ENCODE data around the gene GPR132.
"Not testable (repeated sequence)": the region's sequence is repeated elsewhere in the genome, so short reads cannot be mapped to it uniquely, and the experiment has no call there.

GPR132 gene

GRCh38 chr14:105063506-105063905 is 1.7 kb downstream of the GPR132 start:
- H3K4me3 ChIP-seq (ENCODE audit: low read depth, low read length); H3K9ac ChIP-seq (ENCODE audit: low read depth, low read length); H3K9me3 ChIP-seq (ENCODE audit: control insufficient read depth, insufficient read depth, low read length): not testable (repeated sequence)

GRCh38 chr14:105063056-105063455 is 2.2 kb downstream of the GPR132 start:
- no peaks in the 10 kb centered on the region for H3K27me3 ChIP-seq (ENCODE audit: control insufficient read depth, insufficient read depth, low read length)
- H3K9me3 ChIP-seq (ENCODE audit: control insufficient read depth, insufficient read depth, low read length), result no peaks in the 10 kb centered on the region
- H3K4me1 ChIP-seq (ENCODE audit: control insufficient read depth, insufficient read depth, low read length), result no peaks in the 10 kb centered on the region
- no peaks in the 10 kb centered on the region for H3K36me3 ChIP-seq (ENCODE audit: control insufficient read depth, insufficient read depth, low read length)
- H3K9ac ChIP-seq (ENCODE audit: low read depth, low read length), result no peak overlapping the region
- no peak overlapping the region for H3K4me3 ChIP-seq (ENCODE audit: low read depth, low read length)

More at GRCh38 chr14:105063506-105063905, 1.7 kb downstream of the GPR132 start:
- not testable (repeated sequence) for H3K27me3 ChIP-seq (ENCODE audit: control insufficient read depth, insufficient read depth, low read length); H3K4me1 ChIP-seq (ENCODE audit: control insufficient read depth, insufficient read depth, low read length); H3K36me3 ChIP-seq (ENCODE audit: control insufficient read depth, insufficient read depth, low read length)

- no peaks in the 10 kb centered on the region for H3K36me3 ChIP-seq (ENCODE audit: control insufficient read depth, insufficient read depth, low read length)
Observed at GRCh38 chr14:105062048-105062433, 3.2 kb downstream of the GPR132 start.

GRCh38 chr14:105061428-105062047 is 3.7 kb downstream of the GPR132 start:
- peaks cover 2% of the 10 kb centered on the region for H3K27me3 ChIP-seq (ENCODE audit: control insufficient read depth, insufficient read depth, low read length)
- H3K4me3 ChIP-seq (ENCODE audit: low read depth, low read length), result no peak overlapping the region
- H3K36me3 ChIP-seq (ENCODE audit: control insufficient read depth, insufficient read depth, low read length), result no peaks in the 10 kb centered on the region
- H3K4me1 ChIP-seq (ENCODE audit: control insufficient read depth, insufficient read depth, low read length), result no peaks in the 10 kb centered on the region
- no peak overlapping the region for H3K9ac ChIP-seq (ENCODE audit: low read depth, low read length)
- no peaks in the 10 kb centered on the region for H3K9me3 ChIP-seq (ENCODE audit: control insufficient read depth, insufficient read depth, low read length)

More at GRCh38 chr14:105062048-105062433, 3.2 kb downstream of the GPR132 start:
- H3K4me3 ChIP-seq (ENCODE audit: low read depth, low read length), result no peak overlapping the region
- no peaks in the 10 kb centered on the region for H3K4me1 ChIP-seq (ENCODE audit: control insufficient read depth, insufficient read depth, low read length)
- H3K27me3 ChIP-seq (ENCODE audit: control insufficient read depth, insufficient read depth, low read length), result peaks cover 1% of the 10 kb centered on the region
- H3K9me3 ChIP-seq (ENCODE audit: control insufficient read depth, insufficient read depth, low read length), result no peaks in the 10 kb centered on the region
- no peak overlapping the region for H3K9ac ChIP-seq (ENCODE audit: low read depth, low read length)

- Histone ChIP-seq H3K27me3 (ENCODE audit: control insufficient read depth, insufficient read depth, low read length) (peaks cover 2% of the 10 kb centered on the region), H3K4me1 (ENCODE audit: control insufficient read depth, insufficient read depth, low read length) (no peaks in the 10 kb centered on the region), H3K9me3 (ENCODE audit: control insufficient read depth, insufficient read depth, low read length) (no peaks in the 10 kb centered on the region), H3K4me3 (ENCODE audit: low read depth, low read length) (no peak overlapping the region), H3K36me3 (ENCODE audit: control insufficient read depth, insufficient read depth, low read length) (no peaks in the 10 kb centered on the region), H3K9ac (ENCODE audit: low read depth, low read length) (no peak overlapping the region)
Observed at GRCh38 chr14:105060751-105061427, 4.3 kb downstream of the GPR132 start.

- H3K9me3 ChIP-seq (ENCODE audit: control insufficient read depth, insufficient read depth, low read length), result no peaks in the 10 kb centered on the region
Observed at GRCh38 chr14:105059925-105060565, 5.2 kb downstream of the GPR132 start.

GRCh38 chr14:105059035-105059924 is 6.0 kb downstream of the GPR132 start:
- no peaks in the 10 kb centered on the region for H3K36me3 ChIP-seq (ENCODE audit: control insufficient read depth, insufficient read depth, low read length)
- no peak overlapping the region for H3K4me3 ChIP-seq (ENCODE audit: low read depth, low read length)
- H3K9ac ChIP-seq (ENCODE audit: low read depth, low read length), result no peak overlapping the region
- no peaks in the 10 kb centered on the region for H3K9me3 ChIP-seq (ENCODE audit: control insufficient read depth, insufficient read depth, low read length)
- H3K4me1 ChIP-seq (ENCODE audit: control insufficient read depth, insufficient read depth, low read length), result no peaks in the 10 kb centered on the region
- peaks cover 9% of the 10 kb centered on the region for H3K27me3 ChIP-seq (ENCODE audit: control insufficient read depth, insufficient read depth, low read length)

More at GRCh38 chr14:105059925-105060565, 5.2 kb downstream of the GPR132 start:
- H3K36me3 ChIP-seq (ENCODE audit: control insufficient read depth, insufficient read depth, low read length), result no peaks in the 10 kb centered on the region
- H3K27me3 ChIP-seq (ENCODE audit: control insufficient read depth, insufficient read depth, low read length), result peaks cover 8% of the 10 kb centered on the region
- no peak overlapping the region for H3K4me3 ChIP-seq (ENCODE audit: low read depth, low read length)
- no peak overlapping the region for H3K9ac ChIP-seq (ENCODE audit: low read depth, low read length)
- H3K4me1 ChIP-seq (ENCODE audit: control insufficient read depth, insufficient read depth, low read length), result no peaks in the 10 kb centered on the region

- H3K36me3 ChIP-seq (ENCODE audit: control insufficient read depth, insufficient read depth, low read length), result no peaks in the 10 kb centered on the region
- H3K9ac ChIP-seq (ENCODE audit: low read depth, low read length), result no peak overlapping the region
- peaks cover 9% of the 10 kb centered on the region for H3K27me3 ChIP-seq (ENCODE audit: control insufficient read depth, insufficient read depth, low read length)
- no peaks in the 10 kb centered on the region for H3K9me3 ChIP-seq (ENCODE audit: control insufficient read depth, insufficient read depth, low read length)
- H3K4me1 ChIP-seq (ENCODE audit: control insufficient read depth, insufficient read depth, low read length), result no peaks in the 10 kb centered on the region
- H3K4me3 ChIP-seq (ENCODE audit: low read depth, low read length), result no peak overlapping the region
Observed at GRCh38 chr14:105058521-105059034, 6.7 kb downstream of the GPR132 start.

- no peaks in the 10 kb centered on the region for H3K9me3 ChIP-seq (ENCODE audit: control insufficient read depth, insufficient read depth, low read length)
- H3K4me1 ChIP-seq (ENCODE audit: control insufficient read depth, insufficient read depth, low read length), result no peaks in the 10 kb centered on the region
- peak overlapping the region; percentile 37 for H3K9ac ChIP-seq (ENCODE audit: low read depth, low read length)
- H3K4me3 ChIP-seq (ENCODE audit: low read depth, low read length), result no peak overlapping the region
- H3K27me3 ChIP-seq (ENCODE audit: control insufficient read depth, insufficient read depth, low read length), result peaks cover 9% of the 10 kb centered on the region
- no peaks in the 10 kb centered on the region for H3K36me3 ChIP-seq (ENCODE audit: control insufficient read depth, insufficient read depth, low read length)
Observed at GRCh38 chr14:105056303-105056831, 8.9 kb downstream of the GPR132 start.

GRCh38 chr14:105055736-105056302 is 9.4 kb downstream of the GPR132 start:
- Histone ChIP-seq H3K9ac (ENCODE audit: low read depth, low read length) (no peak overlapping the region), H3K4me3 (ENCODE audit: low read depth, low read length) (peak overlapping the region; percentile 26), H3K9me3 (ENCODE audit: control insufficient read depth, insufficient read depth, low read length) (no peaks in the 10 kb centered on the region), H3K27me3 (ENCODE audit: control insufficient read depth, insufficient read depth, low read length) (peaks cover 9% of the 10 kb centered on the region), H3K4me1 (ENCODE audit: control insufficient read depth, insufficient read depth, low read length) (no peaks in the 10 kb centered on the region), H3K36me3 (ENCODE audit: control insufficient read depth, insufficient read depth, low read length) (no peaks in the 10 kb centered on the region)

GRCh38 chr14:105055334-105055733 is 9.9 kb downstream of the GPR132 start:
- Histone ChIP-seq H3K27me3 (ENCODE audit: control insufficient read depth, insufficient read depth, low read length) (peaks cover 9% of the 10 kb centered on the region), H3K9ac (ENCODE audit: low read depth, low read length) (no peak overlapping the region), H3K4me1 (ENCODE audit: control insufficient read depth, insufficient read depth, low read length) (no peaks in the 10 kb centered on the region), H3K4me3 (ENCODE audit: low read depth, low read length) (no peak overlapping the region), H3K36me3 (ENCODE audit: control insufficient read depth, insufficient read depth, low read length) (no peaks in the 10 kb centered on the region), H3K9me3 (ENCODE audit: control insufficient read depth, insufficient read depth, low read length) (no peaks in the 10 kb centered on the region)

Measured in iPS-15b (cell line).